22Rv1 (cell line): ENCODE data around the gene PYROXD2.

Experiments
- H3K27ac ChIP-seq: fragments of 450-650 bp; 2 replicates; pipeline ENCODE4 v1.5.1; 2017
- ZFX ChIP-seq: fragments of 450-650 bp; IDR thresholded peaks from 2 replicates; pipeline ENCODE4 v1.6.1; 2017; ENCODE audit warnings: antibody characterized with exemption, borderline replicate concordance
- TF ChIP-seq, protein P1 (sequence below): fragments of 450-650 bp; IDR thresholded peaks from 2 replicates; pipeline ENCODE4 v1.5.1; 2017; ENCODE audit warnings: mild to moderate bottlenecking

PYROXD2 gene

DNA sequence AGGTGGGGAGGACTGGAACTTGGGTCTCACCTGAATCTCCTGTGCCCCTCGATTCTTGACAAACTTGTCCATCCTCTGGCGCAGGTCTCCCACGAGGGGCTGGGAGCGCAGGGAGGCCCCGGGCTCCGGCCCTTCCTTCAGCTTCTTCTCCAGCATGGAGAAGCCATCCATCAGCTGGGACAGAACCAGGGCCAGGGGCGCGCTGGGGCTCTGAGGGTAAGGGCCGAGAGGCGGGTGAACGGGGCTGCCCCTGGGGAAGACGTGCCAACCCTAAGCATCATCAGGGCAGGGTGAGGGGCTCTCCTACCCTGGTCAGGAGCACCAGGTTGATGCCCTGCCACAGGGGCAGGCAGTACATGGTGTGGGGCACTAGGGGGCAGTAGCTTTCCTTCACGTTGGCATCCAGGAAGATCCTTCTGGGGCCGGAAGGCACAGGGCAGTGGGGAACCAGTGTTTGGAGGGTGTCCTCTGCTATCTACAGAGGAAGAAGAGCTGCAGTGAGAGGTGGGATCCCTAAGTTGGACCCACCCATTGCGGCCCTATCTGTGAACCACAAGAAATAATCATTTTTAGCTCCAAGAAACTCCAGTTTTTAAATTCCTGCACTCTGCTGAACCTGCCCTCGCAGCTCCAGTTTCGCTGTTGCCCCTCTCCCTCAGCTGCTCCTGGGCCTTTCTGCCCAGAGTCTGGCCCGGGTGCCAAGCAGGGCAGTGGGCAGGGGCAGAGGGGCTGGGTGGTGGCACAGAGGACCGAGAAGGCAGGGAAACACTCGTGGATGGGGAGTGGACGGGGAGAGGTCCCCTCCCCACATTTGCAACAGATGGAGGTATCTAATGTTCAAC, 10.8 kb upstream of the PYROXD2 start:
- no peak for TF ChIP-seq ZFX
- TF ChIP-seq, protein P1, sequence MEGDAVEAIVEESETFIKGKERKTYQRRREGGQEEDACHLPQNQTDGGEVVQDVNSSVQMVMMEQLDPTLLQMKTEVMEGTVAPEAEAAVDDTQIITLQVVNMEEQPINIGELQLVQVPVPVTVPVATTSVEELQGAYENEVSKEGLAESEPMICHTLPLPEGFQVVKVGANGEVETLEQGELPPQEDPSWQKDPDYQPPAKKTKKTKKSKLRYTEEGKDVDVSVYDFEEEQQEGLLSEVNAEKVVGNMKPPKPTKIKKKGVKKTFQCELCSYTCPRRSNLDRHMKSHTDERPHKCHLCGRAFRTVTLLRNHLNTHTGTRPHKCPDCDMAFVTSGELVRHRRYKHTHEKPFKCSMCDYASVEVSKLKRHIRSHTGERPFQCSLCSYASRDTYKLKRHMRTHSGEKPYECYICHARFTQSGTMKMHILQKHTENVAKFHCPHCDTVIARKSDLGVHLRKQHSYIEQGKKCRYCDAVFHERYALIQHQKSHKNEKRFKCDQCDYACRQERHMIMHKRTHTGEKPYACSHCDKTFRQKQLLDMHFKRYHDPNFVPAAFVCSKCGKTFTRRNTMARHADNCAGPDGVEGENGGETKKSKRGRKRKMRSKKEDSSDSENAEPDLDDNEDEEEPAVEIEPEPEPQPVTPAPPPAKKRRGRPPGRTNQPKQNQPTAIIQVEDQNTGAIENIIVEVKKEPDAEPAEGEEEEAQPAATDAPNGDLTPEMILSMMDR = peak; percentile 81
- H3K27ac ChIP-seq = no peak overlapping the region

DNA sequence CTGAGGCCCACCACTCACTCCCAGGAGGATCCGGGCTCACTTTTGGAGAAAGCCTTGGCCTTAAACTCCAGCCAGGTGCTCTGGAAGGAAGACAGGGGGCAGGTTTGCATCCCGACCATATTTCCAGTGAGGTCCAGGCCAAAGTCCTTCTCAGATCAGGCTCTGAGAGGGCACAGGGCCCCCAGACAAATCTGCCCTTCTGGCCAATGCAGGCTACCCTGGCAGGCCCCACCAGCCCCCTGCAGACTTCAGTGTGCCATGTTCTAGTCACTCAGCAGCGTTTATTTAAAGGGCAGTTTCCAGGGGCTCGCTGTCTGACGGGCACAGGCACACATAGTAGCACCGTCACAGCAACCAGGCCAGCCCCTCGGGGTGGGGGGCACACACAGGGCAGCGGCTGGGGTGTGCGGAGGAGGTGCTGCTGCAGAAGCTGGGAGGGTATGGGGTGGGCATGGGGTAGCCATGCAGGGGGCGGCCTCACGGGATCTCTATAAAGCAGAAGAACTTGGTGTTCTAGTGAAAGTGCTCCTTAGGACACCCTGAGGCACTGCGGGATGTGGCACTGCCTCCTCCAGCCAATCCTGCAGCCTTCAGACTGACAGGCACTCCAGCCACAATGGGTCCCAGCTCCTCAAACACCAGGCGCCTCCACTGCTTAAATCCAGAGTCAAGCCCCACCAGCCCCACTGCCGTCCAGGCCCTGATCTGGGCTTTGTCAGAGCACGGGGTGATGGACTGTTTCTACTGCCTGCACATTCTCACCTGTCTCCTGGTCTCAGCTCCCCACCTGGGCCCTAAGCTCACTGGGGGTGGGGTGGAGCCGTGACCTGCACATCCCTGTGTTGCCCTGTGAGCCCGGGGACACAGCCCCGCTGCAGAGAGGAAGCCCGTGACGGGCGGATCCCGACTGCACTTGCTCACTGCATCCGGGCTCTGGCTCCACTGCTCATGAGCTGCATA, 9.6 kb upstream of the PYROXD2 start:
- TF ChIP-seq, protein P1 = no peak
- TF ChIP-seq ZFX = no peak

DNA sequence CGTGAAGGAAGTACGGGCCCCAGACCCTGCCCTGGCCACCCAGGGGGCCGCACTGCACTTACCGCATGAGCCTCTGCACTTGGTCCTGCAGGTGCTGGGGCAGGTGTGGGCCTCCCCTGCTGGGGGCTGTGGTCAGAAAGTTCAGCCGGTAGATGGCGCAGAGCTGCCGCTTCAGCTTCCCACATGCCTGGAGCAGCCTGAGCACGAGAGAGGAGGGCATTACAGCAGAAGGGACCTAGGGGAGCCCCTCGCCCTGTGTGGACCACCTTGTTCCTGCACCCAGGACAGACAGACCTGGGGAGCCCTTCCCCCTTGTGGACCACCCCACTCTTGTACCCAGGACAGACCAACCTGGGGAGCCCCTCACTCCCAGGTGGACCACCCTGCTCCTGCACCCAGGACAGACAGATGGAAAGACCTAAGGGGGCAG, 8.7 kb upstream of the PYROXD2 start:
- no peak overlapping the region for H3K27ac ChIP-seq
- TF ChIP-seq, protein P1 = no peak
- no peak for TF ChIP-seq ZFX

More for the DNA sequence above, 9.6 kb upstream of the PYROXD2 start:
- no peak overlapping the region for H3K27ac ChIP-seq

DNA sequence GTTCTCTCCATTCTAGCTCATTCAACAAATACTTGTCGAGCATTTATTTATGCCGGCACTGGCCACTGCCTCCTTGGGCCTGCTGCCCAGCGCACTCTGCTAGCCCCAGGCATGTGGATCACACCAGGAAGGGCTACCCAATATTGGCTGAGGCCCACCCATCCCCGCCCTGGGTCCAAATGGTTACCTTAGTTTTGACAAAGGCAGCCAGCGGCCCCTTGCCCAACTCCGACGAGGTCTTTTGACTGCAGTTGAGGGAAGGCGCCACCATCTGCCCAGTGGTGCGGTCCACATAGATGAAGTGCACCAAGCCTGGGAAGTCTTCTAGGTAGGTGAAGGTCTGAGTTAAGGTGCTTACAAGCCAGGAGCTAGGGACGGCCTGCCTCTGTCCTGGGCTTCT, 7.2 kb upstream of the PYROXD2 start:
- TF ChIP-seq, protein P1 = no peak
- no peak for TF ChIP-seq ZFX
- H3K27ac ChIP-seq = no peak overlapping the region

DNA sequence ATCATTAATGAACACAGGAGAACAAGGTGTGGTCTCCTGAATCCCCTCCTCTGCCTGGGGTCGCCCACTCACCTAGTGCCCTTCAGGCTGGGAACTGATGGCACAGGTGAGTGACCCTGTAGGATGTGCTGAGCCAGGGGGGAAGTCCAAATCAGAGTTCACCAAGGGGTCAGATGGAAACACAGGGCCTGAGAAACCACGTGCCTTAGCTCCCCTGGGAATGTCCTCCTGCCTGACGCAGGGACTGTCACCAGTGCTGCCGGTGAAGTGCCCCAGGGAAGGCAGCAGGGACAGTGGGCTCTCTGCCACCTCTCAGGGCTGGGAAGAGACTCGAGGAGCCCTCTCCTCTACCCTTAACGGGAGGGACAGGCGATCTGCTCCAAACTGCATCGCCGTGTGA, 5.8 kb upstream of the PYROXD2 start:
- H3K27ac ChIP-seq = no peak overlapping the region
- TF ChIP-seq ZFX = no peak
- TF ChIP-seq, protein P1 = no peak

DNA sequence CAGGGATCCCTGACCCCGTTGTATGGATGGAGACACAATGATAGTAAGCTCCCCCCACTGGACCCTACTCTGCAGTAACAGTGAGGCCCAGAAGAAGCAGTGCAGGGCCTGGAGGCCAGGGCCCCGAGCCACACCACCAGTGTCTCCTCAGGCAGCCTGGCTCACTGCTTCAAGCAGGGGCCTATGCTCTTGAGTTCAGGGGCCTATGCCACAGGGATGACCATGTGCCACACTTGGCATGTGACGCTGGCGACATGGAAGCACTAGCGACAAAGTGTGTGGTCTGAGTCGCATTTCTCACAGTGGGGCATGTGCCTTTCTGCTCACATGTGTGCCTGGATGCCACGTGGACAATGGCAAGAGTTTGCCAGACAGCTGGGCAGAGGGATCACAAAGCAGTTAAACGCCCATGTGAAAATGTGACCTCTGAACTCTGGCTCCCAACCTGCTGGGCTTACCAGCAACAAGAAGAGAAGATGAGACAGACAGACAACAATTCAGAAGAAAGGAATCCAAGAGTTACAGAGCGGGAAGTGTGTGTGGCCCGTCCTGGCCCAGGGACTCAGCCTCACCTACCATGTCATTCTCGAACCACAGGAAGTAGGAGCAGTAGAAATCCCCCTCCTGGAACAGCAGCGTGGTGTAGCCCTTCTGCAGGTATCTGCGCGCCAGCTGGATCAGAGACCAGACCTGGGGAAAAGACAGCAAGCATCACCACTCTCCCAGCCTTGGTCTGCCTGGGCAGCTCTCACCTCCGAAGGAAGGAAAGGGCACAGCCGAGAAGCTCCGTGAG, 4.7 kb upstream of the PYROXD2 start:
- no peak overlapping the region for H3K27ac ChIP-seq
- TF ChIP-seq, protein P1 = no peak
- no peak for TF ChIP-seq ZFX
